Trophoblast cell (in vitro differentiated cells and primary cell): Measurements from ENCODE around the gene FGFR4.

ENCODE experiments used
- DNase-seq, 2 donors: peaks; one replicate each; pipeline ENCODE4 v3.0.0-alpha.2; 2016
- H2AFZ ChIP-seq: 2 replicates; pipeline ENCODE4 v1.6.1; 2013; ENCODE audit warnings: low read length, moderate library complexity, mild to moderate bottlenecking; ENCODE audit not compliant: insufficient read depth, poor library complexity
- H2AK5ac ChIP-seq: 2 replicates; pipeline ENCODE4 v1.6.1; 2013; ENCODE audit warnings: mild to moderate bottlenecking, low read length
- H2BK120ac ChIP-seq: 2 replicates; pipeline ENCODE4 v1.6.1; 2013; ENCODE audit warnings: low read length, mild to moderate bottlenecking, moderate library complexity; ENCODE audit not compliant: insufficient read depth, poor library complexity
- H2BK12ac ChIP-seq: 2 replicates; pipeline ENCODE4 v1.6.1; 2013; ENCODE audit warnings: mild to moderate bottlenecking, low read length, moderate library complexity
- H2BK5ac ChIP-seq: 2 replicates; pipeline ENCODE4 v1.6.1; 2013; ENCODE audit warnings: low read length, low read depth, moderate library complexity, mild to moderate bottlenecking; ENCODE audit not compliant: poor library complexity
- H3K14ac ChIP-seq: 2 replicates; pipeline ENCODE4 v1.6.1; 2013; ENCODE audit warnings: mild to moderate bottlenecking, low read length
- H3K18ac ChIP-seq: 2 replicates; pipeline ENCODE4 v1.6.1; 2013; ENCODE audit warnings: mild to moderate bottlenecking, low read length
- H3K23ac ChIP-seq: 2 replicates; pipeline ENCODE4 v1.6.1; 2013; ENCODE audit warnings: low read length
- H3K27ac ChIP-seq: 2 replicates; pipeline ENCODE4 v1.5.1; 2013; ENCODE audit warnings: low read depth, mild to moderate bottlenecking, inconsistent platforms, low read length, moderate library complexity
- H3K27me3 ChIP-seq: 2 replicates; pipeline ENCODE4 v1.6.1; 2013; ENCODE audit warnings: inconsistent platforms, mild to moderate bottlenecking, low read length, moderate library complexity; ENCODE audit not compliant: insufficient read depth
- H3K36me3 ChIP-seq, 2 experiments: 1 replicate in 1 of 2; 2 replicates in 1 of 2; pipeline ENCODE4 v1.6.1; 2013; ENCODE audit warnings: low read length in 2 of 2, mild to moderate bottlenecking in 2 of 2, moderate library complexity in 1 of 2; ENCODE audit not compliant: insufficient read depth in 2 of 2, control insufficient read depth in 1 of 2
- H3K4ac ChIP-seq: 2 replicates; pipeline ENCODE4 v1.6.1; 2013; ENCODE audit warnings: low read depth, mild to moderate bottlenecking, low read length, moderate library complexity
- H3K4me1 ChIP-seq, 2 experiments: 1 replicate in 1 of 2; 2 replicates in 1 of 2; pipeline ENCODE4 v1.6.1; 2013; ENCODE audit warnings: low read length in 2 of 2, mild to moderate bottlenecking in 2 of 2, moderate library complexity in 1 of 2; ENCODE audit not compliant: insufficient read depth in 2 of 2, control insufficient read depth in 1 of 2
- H3K4me2 ChIP-seq: 2 replicates; pipeline ENCODE4 v1.6.1; 2013; ENCODE audit warnings: inconsistent platforms, mild to moderate bottlenecking, low read length, moderate library complexity
- H3K4me3 ChIP-seq: 2 replicates; pipeline ENCODE4 v1.5.1; 2013; ENCODE audit warnings: mild to moderate bottlenecking, low read depth, low read length, inconsistent platforms
- H3K79me1 ChIP-seq: one replicate; pipeline ENCODE4 v1.6.1; 2013; ENCODE audit warnings: low read length
- H3K79me2 ChIP-seq: 2 replicates; pipeline ENCODE4 v1.6.1; 2013; ENCODE audit warnings: low read length, mild to moderate bottlenecking; ENCODE audit not compliant: control insufficient read depth, insufficient read depth, poor library complexity
- H3K9ac ChIP-seq: 2 replicates; pipeline ENCODE4 v1.6.1; 2013; ENCODE audit warnings: mild to moderate bottlenecking, low read length
- H3K9me3 ChIP-seq: 2 replicates; pipeline ENCODE4 v1.6.1; 2013; ENCODE audit warnings: low read depth, mild to moderate bottlenecking, control low read depth, inconsistent platforms, low read length; ENCODE audit not compliant: insufficient read depth
- H4K12ac ChIP-seq: 2 replicates; pipeline ENCODE4 v1.6.1; 2013; ENCODE audit warnings: low read depth, mild to moderate bottlenecking, low read length, moderate library complexity
- H4K8ac ChIP-seq: 2 replicates; pipeline ENCODE4 v1.6.1; 2013; ENCODE audit warnings: low read depth, mild to moderate bottlenecking, low read length, moderate library complexity
- H4K91ac ChIP-seq: one replicate; pipeline ENCODE4 v1.6.1; 2013; ENCODE audit warnings: low read depth, mild to moderate bottlenecking, low read length, moderate library complexity
- WGBS: extraction: QIAGEN DNeasy Blood & Tissue Kit; methylation state at CpG from one replicate; pipeline ENCODE4 v1.1.7; 2013; ENCODE audit warnings: missing lambda C conversion rate; ENCODE audit not compliant: insufficient read length, insufficient coverage; ENCODE audit errors: extremely low coverage; 5-methylcytosine and 5-hydroxymethylcytosine counted together

Gene FGFR4

GRCh38 chr5:177095088-177095669 lies 8.5 kb downstream of the FGFR4 start:
- Histone ChIP-seq H3K23ac (no peak overlapping the region), H3K79me1 (no peaks in the 10 kb centered on the region), H3K4ac (no peak overlapping the region), H3K4me2 (no peak overlapping the region), H3K9ac (no peak overlapping the region), H3K36me3 (no peaks in the 10 kb centered on the region), H2BK5ac (no peak overlapping the region), H3K27ac (no peak overlapping the region), H2BK12ac (no peak overlapping the region), H3K18ac (no peak overlapping the region), H4K91ac (no peak overlapping the region), H4K8ac (no peak overlapping the region), H3K4me3 (no peak overlapping the region), H4K12ac (no peak overlapping the region), H3K14ac (no peak overlapping the region), H3K79me2 (no peaks in the 10 kb centered on the region), H3K27me3 (no peaks in the 10 kb centered on the region), H2BK120ac (no peak overlapping the region), H3K9me3 (peaks cover 2% of the 10 kb centered on the region), H2AFZ (no peak overlapping the region), H2AK5ac (no peak overlapping the region), H3K4me1 (peaks cover 0 to 6% of the 10 kb centered on the region in 2 experiments)
- DNase-seq: no peak
- no CpG with 5 or more reads among the region's 28 CpGs for WGBS

GRCh38 chr5:177096162-177097015 lies 9.7 kb downstream of the FGFR4 start:
- Histone ChIP-seq H2BK12ac (no peak overlapping the region), H2AK5ac (no peak overlapping the region), H3K79me2 (no peaks in the 10 kb centered on the region), H2BK120ac (no peak overlapping the region), H4K12ac (no peak overlapping the region), H4K91ac (no peak overlapping the region), H3K27me3 (no peaks in the 10 kb centered on the region), H3K36me3 (no peaks in the 10 kb centered on the region), H3K27ac (no peak overlapping the region), H3K18ac (no peak overlapping the region), H3K23ac (no peak overlapping the region), H4K8ac (no peak overlapping the region), H2BK5ac (no peak overlapping the region), H3K4me2 (no peak overlapping the region), H3K79me1 (no peaks in the 10 kb centered on the region), H3K9me3 (peaks cover 4% of the 10 kb centered on the region), H3K14ac (no peak overlapping the region), H3K9ac (no peak overlapping the region), H3K4ac (no peak overlapping the region), H3K4me1 (peaks cover 0 to 6% of the 10 kb centered on the region in 2 experiments), H3K4me3 (no peak overlapping the region), H2AFZ (no peak overlapping the region)
- peak; percentile 73 to 78 for DNase-seq
- 100% methylated on average over 1 of the region's 29 CpGs for WGBS

- H3K27ac ChIP-seq: no peak overlapping the region
- H3K9ac ChIP-seq: no peak overlapping the region
- no peak overlapping the region for H2AK5ac ChIP-seq
- H3K14ac ChIP-seq: no peak overlapping the region
- H3K4me1 ChIP-seq: peaks cover 0 to 6% of the 10 kb centered on the region in 2 experiments
- peaks cover 4% of the 10 kb centered on the region for H3K9me3 ChIP-seq
- no peaks in the 10 kb centered on the region for H3K79me2 ChIP-seq
- H3K4ac ChIP-seq: no peak overlapping the region
- H4K8ac ChIP-seq: no peak overlapping the region
- no peak overlapping the region for H4K91ac ChIP-seq
- no peak overlapping the region for H2BK5ac ChIP-seq
- H2AFZ ChIP-seq: no peak overlapping the region
- no peak overlapping the region for H2BK120ac ChIP-seq
- no peaks in the 10 kb centered on the region for H3K27me3 ChIP-seq
- H3K23ac ChIP-seq: no peak overlapping the region
- H3K36me3 ChIP-seq: no peaks in the 10 kb centered on the region
- H3K4me3 ChIP-seq: no peak overlapping the region
- H3K18ac ChIP-seq: no peak overlapping the region
- H4K12ac ChIP-seq: no peak overlapping the region
- H2BK12ac ChIP-seq: no peak overlapping the region
- H3K79me1 ChIP-seq: no peaks in the 10 kb centered on the region
- no CpG with 5 or more reads among the region's 30 CpGs for WGBS
- no peak overlapping the region for H3K4me2 ChIP-seq
- no peak for DNase-seq
Observed at GRCh38 chr5:177097016-177097985, 10.6 kb downstream of the FGFR4 start.

- H3K36me3 ChIP-seq: no peaks in the 10 kb centered on the region
- no peak overlapping the region for H3K14ac ChIP-seq
- no peak overlapping the region for H3K4me2 ChIP-seq
- no peaks in the 10 kb centered on the region for H3K79me2 ChIP-seq
- no peak overlapping the region for H3K9ac ChIP-seq
- H2AK5ac ChIP-seq: no peak overlapping the region
- H2AFZ ChIP-seq: no peak overlapping the region
- no peak overlapping the region for H3K27ac ChIP-seq
- H3K79me1 ChIP-seq: no peaks in the 10 kb centered on the region
- no peak overlapping the region for H4K8ac ChIP-seq
- H4K91ac ChIP-seq: no peak overlapping the region
- peaks cover 0 to 6% of the 10 kb centered on the region in 2 experiments for H3K4me1 ChIP-seq
- H3K4ac ChIP-seq: no peak overlapping the region
- H3K23ac ChIP-seq: no peak overlapping the region
- H3K9me3 ChIP-seq: peaks cover 2% of the 10 kb centered on the region
- H3K27me3 ChIP-seq: no peaks in the 10 kb centered on the region
- DNase-seq: no peak
- H2BK120ac ChIP-seq: no peak overlapping the region
- H2BK12ac ChIP-seq: no peak overlapping the region
- H4K12ac ChIP-seq: no peak overlapping the region
- no CpG with 5 or more reads among the region's 6 CpGs for WGBS
- H2BK5ac ChIP-seq: no peak overlapping the region
- no peak overlapping the region for H3K4me3 ChIP-seq
- H3K18ac ChIP-seq: no peak overlapping the region
Observed at GRCh38 chr5:177098120-177098469, 11.4 kb downstream of the FGFR4 start.
